GM19324 (cell line): ENCODE measurements around the gene ZMYND12.

Source experiments
- ATAC-seq: cut with Tn5 transposase; IDR thresholded peaks from one replicate; pipeline ENCODE4 v1.9.1; 2021; ENCODE audit warnings: mild to moderate bottlenecking, moderate library complexity; ENCODE audit not compliant: unreplicated experiment, low FRiP score

The ZMYND12 gene

GRCh38 chr1:42442662-42443061, 13.2 kb downstream of the ZMYND12 start:
- no peak for ATAC-seq

- ATAC-seq = no peak
Measured at GRCh38 chr1:42439940-42440339, 15.9 kb downstream of the ZMYND12 start.

- no peak for ATAC-seq
Measured at GRCh38 chr1:42434340-42434739, 21.5 kb downstream of the ZMYND12 start.

GRCh38 chr1:42433369-42433768, 22.5 kb downstream of the ZMYND12 start:
- no peak for ATAC-seq

- ATAC-seq = no peak
Measured at GRCh38 chr1:42432714-42433113, 23.1 kb downstream of the ZMYND12 start.

- ATAC-seq = no peak
Measured at GRCh38 chr1:42431514-42431913, 24.3 kb downstream of the ZMYND12 start.

- no peak for ATAC-seq
Measured at GRCh38 chr1:42430286-42431135, 25.3 kb downstream of the ZMYND12 start.

GRCh38 chr1:42429603-42430002, 26.2 kb downstream of the ZMYND12 start:
- no peak for ATAC-seq

- no peak for ATAC-seq
Measured at GRCh38 chr1:42427240-42427639, 28.6 kb downstream of the ZMYND12 start.

- ATAC-seq = no peak
Measured at GRCh38 chr1:42424201-42424600, 31.6 kb downstream of the ZMYND12 start.

GRCh38 chr1:42423681-42424080, 32.1 kb downstream of the ZMYND12 start:
- no peak for ATAC-seq

GRCh38 chr1:42422737-42423136, 33.1 kb downstream of the ZMYND12 start:
- no peak for ATAC-seq

- no peak for ATAC-seq
Measured at GRCh38 chr1:42420911-42421585, 34.8 kb downstream of the ZMYND12 start.

- no peak for ATAC-seq
Measured at GRCh38 chr1:42420121-42420520, 35.7 kb downstream of the ZMYND12 start.

- ATAC-seq = no peak
Measured at GRCh38 chr1:42419126-42419821, 36.5 kb downstream of the ZMYND12 start.

- ATAC-seq = no peak
Measured at GRCh38 chr1:42418516-42418915, 37.3 kb downstream of the ZMYND12 start.

- no peak for ATAC-seq
Measured at GRCh38 chr1:42417166-42417565, 38.7 kb downstream of the ZMYND12 start.

GRCh38 chr1:42414551-42415496, 41.0 kb downstream of the ZMYND12 start:
- ATAC-seq = no peak

- no peak for ATAC-seq
Measured at GRCh38 chr1:42403880-42404400, 51.9 kb downstream of the ZMYND12 start.
